DMS153 treated with DMSO at 0.1 percent for 48 hours (cell line): ENCODE data around the gene DSCAM.
"Not testable (repeated sequence)": the region's sequence is repeated elsewhere in the genome, so short reads cannot be mapped to it uniquely, and the experiment has no call there.

ENCODE experiments used
- DNase-seq: peaks from one replicate; lab custom pipeline; 2025; ENCODE audit not compliant: unreplicated experiment; lab: John Stamatoyannopoulos, UW

Gene DSCAM

GRCh38 chr21:40074198-40074597 is 772.8 kb downstream of the DSCAM start:
- no peak for DNase-seq

GRCh38 chr21:40073642-40074041 is 773.3 kb downstream of the DSCAM start:
- no peak for DNase-seq

- no peak for DNase-seq
Measured at GRCh38 chr21:40070871-40071270, 776.1 kb downstream of the DSCAM start.

- DNase-seq, result no peak
Measured at GRCh38 chr21:40067751-40068150, 779.2 kb downstream of the DSCAM start.

GRCh38 chr21:40066221-40066620 is 780.7 kb downstream of the DSCAM start:
- no peak for DNase-seq

- no peak for DNase-seq
Measured at GRCh38 chr21:40060083-40060677, 786.8 kb downstream of the DSCAM start.

- DNase-seq, result no peak
Measured at GRCh38 chr21:40057331-40057730, 789.6 kb downstream of the DSCAM start.

- DNase-seq, result no peak
Measured at GRCh38 chr21:40056031-40056430, 790.9 kb downstream of the DSCAM start.

- peak; percentile 98 for DNase-seq
Measured at GRCh38 chr21:40054403-40054802, 792.6 kb downstream of the DSCAM start.

- no peak for DNase-seq
Measured at GRCh38 chr21:40053007-40053406, 794.0 kb downstream of the DSCAM start.

GRCh38 chr21:40052276-40052675 is 794.7 kb downstream of the DSCAM start:
- no peak for DNase-seq

- DNase-seq, result no peak
Measured at GRCh38 chr21:40051801-40052200, 795.2 kb downstream of the DSCAM start.

- peak; percentile 60 for DNase-seq
Measured at GRCh38 chr21:40049931-40050290, 797.0 kb downstream of the DSCAM start.

GRCh38 chr21:40049031-40049930 is 797.7 kb downstream of the DSCAM start:
- DNase-seq, result no peak

- no peak for DNase-seq
Measured at GRCh38 chr21:40047993-40048730, 798.8 kb downstream of the DSCAM start.

GRCh38 chr21:40047211-40047610 is 799.7 kb downstream of the DSCAM start:
- no peak for DNase-seq

GRCh38 chr21:40043866-40044265 is 803.1 kb downstream of the DSCAM start:
- no peak for DNase-seq

GRCh38 chr21:40043423-40043822 is 803.5 kb downstream of the DSCAM start:
- no peak for DNase-seq

- DNase-seq, result no peak
Measured at GRCh38 chr21:40041446-40041845, 805.5 kb downstream of the DSCAM start.

- DNase-seq, result not testable (repeated sequence)
Measured at GRCh38 chr21:40033156-40033782, 813.7 kb downstream of the DSCAM start.

- DNase-seq, result no peak
Measured at GRCh38 chr21:40029888-40030287, 817.1 kb downstream of the DSCAM start.
